Activated naive CD4-positive, alpha-beta T cell treated with anti-CD3 and anti-CD28 coated beads for 36 hours (primary cell): Measurements from ENCODE around the gene CTLA4. TPM values are rescaled to one million over a fixed set of nuclear protein-coding genes. Genes with fewer than 3 reads are reported as not detected.

Experiments used
- CTCF ChIA-PET: fragments of 350-600 bp; sonication (Branson Sonifier 250); formaldehyde crosslinking; loops from one replicate; lab custom pipeline; 2021; ENCODE audit warnings: antibody characterized with exemption; lab: Charles Lee
- DNase-seq: peaks from one replicate; pipeline ENCODE4 v3.0.0-alpha.2; 2020
- H3K27ac Mint-ChIP-seq: one replicate; pipeline ENCODE4 v1.8.0; 2021; ENCODE audit warnings: mild to moderate bottlenecking, mixed read lengths
- H3K27me3 Mint-ChIP-seq: one replicate; pipeline ENCODE4 v1.8.0; 2021; ENCODE audit warnings: low read depth, mixed read lengths
- H3K36me3 Mint-ChIP-seq: one replicate; pipeline ENCODE4 v1.8.0; 2021; ENCODE audit warnings: low read depth, mixed read lengths
- H3K4me1 Mint-ChIP-seq: one replicate; pipeline ENCODE4 v1.8.0; 2021; ENCODE audit warnings: low read depth, mixed read lengths
- H3K4me3 Mint-ChIP-seq: one replicate; pipeline ENCODE4 v1.8.0; 2021; ENCODE audit warnings: mild to moderate bottlenecking, moderate library complexity, mixed read lengths
- H3K9me3 Mint-ChIP-seq: one replicate; pipeline ENCODE4 v1.8.0; 2021; ENCODE audit warnings: mixed read lengths
- intact Hi-C: fragments of 100-400 bp; cut with micrococcal nuclease; formaldehyde crosslinking; loops from one replicate; pipeline ENCODE4 v1.15.1; 2023
- total RNA-seq, 2 experiments: library from RNA; stranded (reverse); gene quantifications; one replicate each; pipeline ENCODE4 v1.2.3, GENCODE V29; 2021

The CTLA4 gene
- total RNA-seq, 2 experiments from 2014 or later = 65.2 to 69.7 TPM

GRCh38 chr2:203835892-203836800 is 31.4 kb upstream of the CTLA4 start:
- Mint-ChIP-seq H3K27ac (peak overlapping the region; percentile 67), H3K4me3 (no peak overlapping the region), H3K9me3 (no peaks in the 10 kb centered on the region), H3K4me1 (peaks cover 3% of the 10 kb centered on the region), H3K36me3 (no peaks in the 10 kb centered on the region), H3K27me3 (no peaks in the 10 kb centered on the region)
- CTCF ChIA-PET = interaction anchor here (1.3 kb wide), 1 partner anchor 24 kb away, joined by 4 read pairs; no protein-coding TSS in a partner anchor
- no peak for DNase-seq
- intact Hi-C loops = no loop called here

GRCh38 chr2:203840655-203841205 is 26.8 kb upstream of the CTLA4 start:
- Mint-ChIP-seq H3K4me1 (peaks cover 17% of the 10 kb centered on the region), H3K27me3 (no peaks in the 10 kb centered on the region), H3K4me3 (no peak overlapping the region), H3K9me3 (no peaks in the 10 kb centered on the region), H3K27ac (no peak overlapping the region), H3K36me3 (no peaks in the 10 kb centered on the region)
- DNase-seq = no peak
- CTCF ChIA-PET = no interaction called here
- intact Hi-C loops = no loop called here

GRCh38 chr2:203841654-203842053 is 25.9 kb upstream of the CTLA4 start:
- H3K27me3 Mint-ChIP-seq = no peaks in the 10 kb centered on the region
- no peak overlapping the region for H3K4me3 Mint-ChIP-seq
- peaks cover 17% of the 10 kb centered on the region for H3K4me1 Mint-ChIP-seq
- no peaks in the 10 kb centered on the region for H3K9me3 Mint-ChIP-seq
- intact Hi-C loops = no loop called here
- H3K27ac Mint-ChIP-seq = no peak overlapping the region
- DNase-seq = no peak
- H3K36me3 Mint-ChIP-seq = no peaks in the 10 kb centered on the region
- CTCF ChIA-PET = interaction anchor here (0.8 kb wide), 1 partner anchor 25 kb away, joined by 3 read pairs; no protein-coding TSS in a partner anchor

- Mint-ChIP-seq H3K27ac (no peak overlapping the region), H3K4me1 (peaks cover 17% of the 10 kb centered on the region), H3K36me3 (no peaks in the 10 kb centered on the region), H3K9me3 (no peaks in the 10 kb centered on the region), H3K27me3 (no peaks in the 10 kb centered on the region), H3K4me3 (no peak overlapping the region)
- intact Hi-C loops = no loop called here
- DNase-seq = no peak
- CTCF ChIA-PET = interaction anchor here (0.8 kb wide), 1 partner anchor 26 kb away, joined by 3 read pairs; no protein-coding TSS in a partner anchor
These were observed 25.2 kb upstream of the CTLA4 start for GRCh38 chr2:203842373-203842772.

- Mint-ChIP-seq H3K36me3 (no peaks in the 10 kb centered on the region), H3K9me3 (no peaks in the 10 kb centered on the region), H3K4me3 (no peak overlapping the region), H3K27ac (no peak overlapping the region), H3K27me3 (no peaks in the 10 kb centered on the region), H3K4me1 (peaks cover 25% of the 10 kb centered on the region)
- DNase-seq = no peak
- intact Hi-C loops = no loop called here
- CTCF ChIA-PET = no interaction called here
These were observed 21.0 kb upstream of the CTLA4 start for GRCh38 chr2:203846490-203847105.

- CTCF ChIA-PET = no interaction called here
- intact Hi-C loops = no loop called here
- H3K27ac Mint-ChIP-seq = no peak overlapping the region
- H3K36me3 Mint-ChIP-seq = no peaks in the 10 kb centered on the region
- no peak for DNase-seq
- H3K27me3 Mint-ChIP-seq = no peaks in the 10 kb centered on the region
- H3K4me3 Mint-ChIP-seq = no peak overlapping the region
- H3K9me3 Mint-ChIP-seq = no peaks in the 10 kb centered on the region
- peaks cover 28% of the 10 kb centered on the region for H3K4me1 Mint-ChIP-seq
These were observed 18.6 kb upstream of the CTLA4 start for GRCh38 chr2:203849010-203849409.

GRCh38 chr2:203852760-203853159 is 14.8 kb upstream of the CTLA4 start:
- peak overlapping the region; percentile 90 for H3K27ac Mint-ChIP-seq
- no peaks in the 10 kb centered on the region for H3K36me3 Mint-ChIP-seq
- DNase-seq = no peak
- CTCF ChIA-PET = interaction anchor here (2.1 kb wide), 1 partner anchor 19 kb away, joined by 6 read pairs; no protein-coding TSS in a partner anchor
- no peaks in the 10 kb centered on the region for H3K9me3 Mint-ChIP-seq
- no peaks in the 10 kb centered on the region for H3K27me3 Mint-ChIP-seq
- peak overlapping the region; percentile 32 for H3K4me3 Mint-ChIP-seq
- intact Hi-C loops = loop anchor here (1.0 to 10.0 kb wide), 6 partner anchors 19 to 838 kb away; partner anchors contain the start of gene NBEAL1
- H3K4me1 Mint-ChIP-seq = peaks cover 59% of the 10 kb centered on the region

- H3K4me1 Mint-ChIP-seq = peaks cover 65% of the 10 kb centered on the region
These were observed 14.3 kb upstream of the CTLA4 start for GRCh38 chr2:203853271-203853670.

GRCh38 chr2:203853722-203854121 is 13.8 kb upstream of the CTLA4 start:
- CTCF ChIA-PET = interaction anchor here (0.6 to 2.1 kb wide), 5 partner anchors 18 to 457 kb away, joined by 3 to 6 read pairs (median 3); no protein-coding TSS in a partner anchor
- intact Hi-C loops = loop anchor here (1.0 to 10.0 kb wide), 6 partner anchors 18 to 839 kb away; partner anchors contain the start of gene NBEAL1
- peaks cover 69% of the 10 kb centered on the region for H3K4me1 Mint-ChIP-seq
- H3K27ac Mint-ChIP-seq = peak overlapping the region; percentile 76
- no peaks in the 10 kb centered on the region for H3K9me3 Mint-ChIP-seq
- H3K4me3 Mint-ChIP-seq = peak overlapping the region; percentile 41
- H3K36me3 Mint-ChIP-seq = no peaks in the 10 kb centered on the region
- no peak for DNase-seq
- H3K27me3 Mint-ChIP-seq = no peaks in the 10 kb centered on the region

More at GRCh38 chr2:203853271-203853670, 14.3 kb upstream of the CTLA4 start:
- Mint-ChIP-seq H3K4me3 (peak overlapping the region; percentile 47), H3K9me3 (no peaks in the 10 kb centered on the region), H3K27ac (peak overlapping the region; percentile 76), H3K27me3 (no peaks in the 10 kb centered on the region), H3K36me3 (no peaks in the 10 kb centered on the region)
- CTCF ChIA-PET = interaction anchor here (0.6 to 2.1 kb wide), 2 partner anchors 19 to 456 kb away, joined by 3 to 6 read pairs; no protein-coding TSS in a partner anchor
- DNase-seq = no peak
- intact Hi-C loops = loop anchor here (1.0 to 10.0 kb wide), 6 partner anchors 18 to 838 kb away; partner anchors contain the start of gene NBEAL1

GRCh38 chr2:203855274-203855673 is 12.3 kb upstream of the CTLA4 start:
- no peak overlapping the region for H3K4me3 Mint-ChIP-seq
- CTCF ChIA-PET = interaction anchor here (0.8 to 1.7 kb wide), 3 partner anchors 13 to 55 kb away, joined by 3 read pairs; no protein-coding TSS in a partner anchor
- peak overlapping the region; percentile 25 for H3K27ac Mint-ChIP-seq
- DNase-seq = no peak
- H3K36me3 Mint-ChIP-seq = no peaks in the 10 kb centered on the region
- H3K9me3 Mint-ChIP-seq = no peaks in the 10 kb centered on the region
- no peaks in the 10 kb centered on the region for H3K27me3 Mint-ChIP-seq
- intact Hi-C loops = loop anchor here (10.0 kb wide), 1 partner anchor 840 kb away; the partner anchor contains the start of gene NBEAL1
- H3K4me1 Mint-ChIP-seq = peaks cover 75% of the 10 kb centered on the region

- intact Hi-C loops = loop anchor here (1.0 to 10.0 kb wide), 3 partner anchors 34 to 843 kb away; partner anchors contain the start of gene NBEAL1
- Mint-ChIP-seq H3K4me1 (peaks cover 87% of the 10 kb centered on the region), H3K27me3 (no peaks in the 10 kb centered on the region), H3K36me3 (no peaks in the 10 kb centered on the region), H3K27ac (peak overlapping the region; percentile 60), H3K4me3 (no peak overlapping the region), H3K9me3 (no peaks in the 10 kb centered on the region)
- CTCF ChIA-PET = interaction anchor here (0.7 to 2.0 kb wide), 10 partner anchors 8 to 288 kb away, joined by 3 to 22 read pairs (median 4); partner anchors contain the start of gene CTLA4
- no peak for DNase-seq
These were observed 9.9 kb upstream of the CTLA4 start for GRCh38 chr2:203857656-203858055.
